ENCODE measurements around the gene ABCD3.
A peak's percentile ranks its signal among the peaks of the same experiment; 100 is the strongest.

Gene ABCD3

GRCh38 chr1:94394247-94394646 lies 23.9 kb upstream of the ABCD3 start:
- H3K9me3 ChIP-seq (ENCODE audit: insufficient read depth, low read depth, low read length), result no peaks in the 10 kb centered on the region; the same call in 1 of the 2 replicates
- H2AFZ ChIP-seq (ENCODE audit: low read length), result no peak overlapping the region
- H3K27me3 ChIP-seq (ENCODE audit: insufficient read depth, low read length, poor library complexity, severe bottlenecking), result no peaks in the 10 kb centered on the region
- TF ChIP-seq CTCF (conservative IDR thresholded peaks at IDR 0.05; ENCODE audit: low read length) (no peak), EZH2phosphoT487 (IDR thresholded peaks at IDR 0.05; ENCODE audit: borderline replicate concordance) (no peak)
- H4K20me1 ChIP-seq (ENCODE audit: insufficient read depth, low read length, poor library complexity, severe bottlenecking), result no peaks in the 10 kb centered on the region
- no peak overlapping the region for H3K9ac ChIP-seq (ENCODE audit: low read depth, low read length, poor library complexity, severe bottlenecking)
- no peaks in the 10 kb centered on the region for H3F3A ChIP-seq (ENCODE audit: low read depth)
- H3K36me3 ChIP-seq (ENCODE audit: insufficient read depth, low read length), result no peaks in the 10 kb centered on the region
- H3K9me2 ChIP-seq (replicated peaks; ENCODE audit: low read depth, low read length), result no peaks in the 10 kb centered on the region
- H3K79me2 ChIP-seq (ENCODE audit: insufficient read depth, low read length), result no peaks in the 10 kb centered on the region
- H3K4me3 ChIP-seq (ENCODE audit: low read length, poor library complexity, severe bottlenecking), result no peak overlapping the region
- no peak overlapping the region for H3K4me2 ChIP-seq (ENCODE audit: low read depth, low read length, poor library complexity, severe bottlenecking)
- no peaks in the 10 kb centered on the region for H3K4me1 ChIP-seq (ENCODE audit: insufficient read depth, low read length, poor library complexity, severe bottlenecking)

- TF ChIP-seq CTCF (conservative IDR thresholded peaks at IDR 0.05; ENCODE audit: low read length), result no peak
- TF ChIP-seq EZH2phosphoT487 (IDR thresholded peaks at IDR 0.05; ENCODE audit: borderline replicate concordance), result no peak
- no peaks in the 10 kb centered on the region for H3K9me2 ChIP-seq (replicated peaks; ENCODE audit: low read depth, low read length)
- no peaks in the 10 kb centered on the region for H3K79me2 ChIP-seq (ENCODE audit: insufficient read depth, low read length)
- no peaks in the 10 kb centered on the region for H3K27me3 ChIP-seq (ENCODE audit: insufficient read depth, low read length, poor library complexity, severe bottlenecking)
- no peak overlapping the region for H3K4me3 ChIP-seq (ENCODE audit: low read length, poor library complexity, severe bottlenecking)
- no peak overlapping the region for H2AFZ ChIP-seq (ENCODE audit: low read length)
- H3K9me3 ChIP-seq (ENCODE audit: insufficient read depth, low read depth, low read length), result no peaks in the 10 kb centered on the region
- H3K4me1 ChIP-seq (ENCODE audit: insufficient read depth, low read length, poor library complexity, severe bottlenecking), result no peaks in the 10 kb centered on the region
- H3K9ac ChIP-seq (ENCODE audit: low read depth, low read length, poor library complexity, severe bottlenecking), result no peak overlapping the region
- H3F3A ChIP-seq (ENCODE audit: low read depth), result no peaks in the 10 kb centered on the region
- no peaks in the 10 kb centered on the region for H4K20me1 ChIP-seq (ENCODE audit: insufficient read depth, low read length, poor library complexity, severe bottlenecking)
- H3K36me3 ChIP-seq (ENCODE audit: insufficient read depth, low read length), result no peaks in the 10 kb centered on the region
- H3K4me2 ChIP-seq (ENCODE audit: low read depth, low read length, poor library complexity, severe bottlenecking), result no peak overlapping the region
Observed at GRCh38 chr1:94395231-94395630, 23.0 kb upstream of the ABCD3 start.

- no peaks in the 10 kb centered on the region for H3K9me3 ChIP-seq (ENCODE audit: insufficient read depth, low read depth, low read length)
- no peaks in the 10 kb centered on the region for H3F3A ChIP-seq (ENCODE audit: low read depth)
- TF ChIP-seq CTCF (conservative IDR thresholded peaks at IDR 0.05; ENCODE audit: low read length) (no peak), EZH2phosphoT487 (IDR thresholded peaks at IDR 0.05; ENCODE audit: borderline replicate concordance) (no peak)
- no peaks in the 10 kb centered on the region for H3K27me3 ChIP-seq (ENCODE audit: insufficient read depth, low read length, poor library complexity, severe bottlenecking)
- no peaks in the 10 kb centered on the region for H3K9me2 ChIP-seq (replicated peaks; ENCODE audit: low read depth, low read length)
- no peak overlapping the region for H3K4me2 ChIP-seq (ENCODE audit: low read depth, low read length, poor library complexity, severe bottlenecking)
- no peaks in the 10 kb centered on the region for H4K20me1 ChIP-seq (ENCODE audit: insufficient read depth, low read length, poor library complexity, severe bottlenecking)
- no peak overlapping the region for H3K4me3 ChIP-seq (ENCODE audit: low read length, poor library complexity, severe bottlenecking)
- H3K79me2 ChIP-seq (ENCODE audit: insufficient read depth, low read length), result no peaks in the 10 kb centered on the region
- no peaks in the 10 kb centered on the region for H3K4me1 ChIP-seq (ENCODE audit: insufficient read depth, low read length, poor library complexity, severe bottlenecking)
- H3K9ac ChIP-seq (ENCODE audit: low read depth, low read length, poor library complexity, severe bottlenecking), result no peak overlapping the region
- 0 out of 2 replicates have a peak overlapping the region, but pooled peaks have one; percentile 37 for H2AFZ ChIP-seq (ENCODE audit: low read length)
- no peaks in the 10 kb centered on the region for H3K36me3 ChIP-seq (ENCODE audit: insufficient read depth, low read length)
Observed at GRCh38 chr1:94395748-94396309, 22.4 kb upstream of the ABCD3 start.
